Suprapubic skin (tissue), 3 donors: ENCODE data around the gene PCDH12.

Source experiments
- CTCF ChIP-seq, 2 donors: fragments of 200-600 bp in 1 of 2; fragments of 450-650 bp in 1 of 2; sonication (generic) in 1 of 2; IDR thresholded peaks; one replicate each; pipeline ENCODE4 v1.5.1; 2016 to 2019; ENCODE audit warnings: antibody characterized with exemption in 2 of 2, mild to moderate bottlenecking in 1 of 2, moderate library complexity in 1 of 2
- EP300 ChIP-seq: sonication (generic); formaldehyde crosslinking; IDR thresholded peaks from one replicate; pipeline ENCODE4 v1.6.1; 2017; ENCODE audit warnings: antibody characterized with exemption

GRCh38 chr5:141989720-141990119 is 31.7 kb upstream of the PCDH12 start:
- TF ChIP-seq EP300 (no peak), CTCF (IDR thresholded peaks at IDR 0.05) (no peak)
